ENCODE results near the gene INTS1.

Gene INTS1

GRCh38 chr7:1463676-1464223 lies 40.4 kb downstream of the INTS1 start:
- DNase-seq (ENCODE audit: low read depth): no peak

GRCh38 chr7:1461646-1462375 lies 42.4 kb downstream of the INTS1 start:
- DNase-seq (ENCODE audit: low read depth): no peak

- no peak for DNase-seq (ENCODE audit: low read depth)
Measured at GRCh38 chr7:1460821-1461645, 43.2 kb downstream of the INTS1 start.

- no peak for DNase-seq (ENCODE audit: low read depth)
Measured at GRCh38 chr7:1459920-1460820, 44.0 kb downstream of the INTS1 start.

GRCh38 chr7:1459512-1459892 lies 44.7 kb downstream of the INTS1 start:
- peak; percentile 93 for DNase-seq (ENCODE audit: low read depth)

GRCh38 chr7:1458683-1459511 lies 45.3 kb downstream of the INTS1 start, which contains the start of gene MICALL2:
MICALL2 (minus strand) TSS chr7:1459470; CDS start chr7:1459326, 144 bp downstream.
- no peak for DNase-seq (ENCODE audit: low read depth)

- no peak for DNase-seq (ENCODE audit: low read depth)
Measured at GRCh38 chr7:1457949-1458682, 46.1 kb downstream of the INTS1 start.

GRCh38 chr7:1457059-1457948 lies 46.9 kb downstream of the INTS1 start:
- no peak for DNase-seq (ENCODE audit: low read depth)

GRCh38 chr7:1455955-1456354 lies 48.2 kb downstream of the INTS1 start:
- DNase-seq (ENCODE audit: low read depth): no peak

GRCh38 chr7:1455241-1455939 lies 48.8 kb downstream of the INTS1 start:
- DNase-seq (ENCODE audit: low read depth): no peak

- DNase-seq (ENCODE audit: low read depth): no peak
Measured at GRCh38 chr7:1454542-1454941, 49.6 kb downstream of the INTS1 start.

GRCh38 chr7:1452205-1452604 lies 52.0 kb downstream of the INTS1 start:
- DNase-seq (ENCODE audit: low read depth): no peak

GRCh38 chr7:1450987-1451386 lies 53.2 kb downstream of the INTS1 start:
- no peak for DNase-seq (ENCODE audit: low read depth)

- no peak for DNase-seq (ENCODE audit: low read depth)
Measured at GRCh38 chr7:1450431-1450830, 53.8 kb downstream of the INTS1 start.

GRCh38 chr7:1449951-1450350 lies 54.2 kb downstream of the INTS1 start:
- DNase-seq (ENCODE audit: low read depth): no peak

- no peak for DNase-seq (ENCODE audit: low read depth)
Measured at GRCh38 chr7:1449501-1449900, 54.7 kb downstream of the INTS1 start.

GRCh38 chr7:1448958-1449357 lies 55.2 kb downstream of the INTS1 start:
- no peak for DNase-seq (ENCODE audit: low read depth)

- DNase-seq (ENCODE audit: low read depth): no peak
Measured at GRCh38 chr7:1447551-1448244, 56.5 kb downstream of the INTS1 start.
